HepG2 (cell line): ENCODE data around the gene SPACA4. TPM values are rescaled to one million over a fixed set of nuclear protein-coding genes. Genes with fewer than 3 reads are reported as not detected.

Source experiments
- KDM5A ChIP-seq: fragments of 200-600 bp; sonication (generic); IDR thresholded peaks from 2 replicates; pipeline ENCODE4 v1.7.0; 2018; ENCODE audit warnings: antibody characterized with exemption, mild to moderate bottlenecking, low read length, borderline replicate concordance
- MTA3 ChIP-seq: sonication (generic); formaldehyde crosslinking; IDR thresholded peaks from 2 replicates; pipeline ENCODE4 v1.4.0; 2020; ENCODE audit warnings: missing genetic modification reagents
- RFX5 ChIP-seq: IDR thresholded peaks from 2 replicates; pipeline ENCODE4 v1.6.1; 2011; ENCODE audit warnings: low read depth, low read length, improper control_type of control experiment
- SAP130 ChIP-seq: IDR thresholded peaks from 2 replicates; pipeline ENCODE4 v1.6.1; 2016; ENCODE audit warnings: low read depth
- SP1 ChIP-seq, 2 experiments: fragments of 450-650 bp in 1 of 2; sonication (generic) in 1 of 2; formaldehyde crosslinking in 1 of 2; IDR thresholded peaks; 2 replicates each; pipeline versions ENCODE4 v1.4.0 to v1.6.1; 2016 to 2020; ENCODE audit warnings: missing genetic modification reagents in 1 of 2
- SPEN ChIP-seq: sonication (generic); formaldehyde crosslinking; IDR thresholded peaks from 2 replicates; pipeline ENCODE4 v1.5.1; 2020; ENCODE audit warnings: low read depth, mild to moderate bottlenecking, missing genetic modification reagents
- YY1 ChIP-seq: IDR thresholded peaks from 2 replicates; pipeline ENCODE4 v1.6.1; 2011; ENCODE audit warnings: low read length, low read depth, moderate library complexity, mild to moderate bottlenecking; ENCODE audit not compliant: insufficient read depth, insufficient replicate concordance
- ZFP82 ChIP-seq: sonication (generic); formaldehyde crosslinking; IDR thresholded peaks from 2 replicates; pipeline ENCODE4 v1.5.1; 2020; ENCODE audit warnings: mild to moderate bottlenecking, missing genetic modification reagents, borderline replicate concordance
- ZNF101 ChIP-seq: sonication (generic); formaldehyde crosslinking; IDR thresholded peaks from 2 replicates; pipeline ENCODE4 v1.4.0; 2020; ENCODE audit warnings: mild to moderate bottlenecking, low read depth, missing genetic modification reagents, borderline replicate concordance
- ZNF124 ChIP-seq: sonication (generic); formaldehyde crosslinking; IDR thresholded peaks from 2 replicates; pipeline ENCODE4 v1.4.0; 2020; ENCODE audit warnings: missing genetic modification reagents
- ZNF180 ChIP-seq: sonication (generic); formaldehyde crosslinking; IDR thresholded peaks from 2 replicates; pipeline ENCODE4 v1.4.0; 2020; ENCODE audit warnings: low read depth, missing genetic modification reagents, borderline replicate concordance
- ZNF333 ChIP-seq: sonication (generic); formaldehyde crosslinking; IDR thresholded peaks from 2 replicates; pipeline ENCODE4 v1.4.0; 2020; ENCODE audit warnings: mild to moderate bottlenecking, missing genetic modification reagents, borderline replicate concordance
- ZNF33A ChIP-seq: sonication (generic); formaldehyde crosslinking; IDR thresholded peaks from 2 replicates; pipeline ENCODE4 v1.5.1; 2020; ENCODE audit warnings: missing genetic modification reagents, mild to moderate bottlenecking, moderate library complexity, borderline replicate concordance
- ZNF772 ChIP-seq: sonication (generic); formaldehyde crosslinking; IDR thresholded peaks from 2 replicates; pipeline ENCODE4 v1.5.0; 2020; ENCODE audit warnings: mild to moderate bottlenecking, missing genetic modification reagents
- polyA plus RNA-seq, 8 experiments: library from polyadenylated mRNA; depleted of rRNA in 3 of 8; stranded (reverse) in 7 of 8; unstranded in 1 of 8; fragments of >200 nt; fragmentation: Illumina TruSeq in 4 of 8; extraction: Trizol in 4 of 8; gene quantifications; 2 replicates each; pipeline versions ENCODE4 v1.2.1 to v1.2.3, GENCODE V29; 2011 to 2016; ENCODE audit warnings: low read depth in 4 of 8, missing spikeins in 1 of 8, mixed read lengths in 1 of 8; ENCODE audit not compliant: insufficient read depth in 1 of 8
- total RNA-seq, 5 experiments: library from RNA; depleted of rRNA; stranded (reverse); fragments of >200 nt; fragmentation: Illumina TruSeq; extraction: Trizol; gene quantifications; 2 replicates each; pipeline ENCODE4 v1.2.3, GENCODE V29; 2016; ENCODE audit warnings: low read depth in 1 of 5
- TF ChIP-seq, protein P1 (sequence below): sonication (generic); formaldehyde crosslinking; IDR thresholded peaks from 2 replicates; pipeline ENCODE4 v1.5.0; 2020; ENCODE audit warnings: missing genetic modification reagents
- TF ChIP-seq, protein P2 (sequence below): IDR thresholded peaks from 2 replicates; pipeline ENCODE4 v1.6.1; 2018; ENCODE audit warnings: missing genetic modification reagents, mild to moderate bottlenecking, missing compliant biosample characterization
- TF ChIP-seq, protein P3 (sequence below): sonication (generic); formaldehyde crosslinking; IDR thresholded peaks from 2 replicates; pipeline ENCODE4 v1.4.0; 2020; ENCODE audit warnings: mild to moderate bottlenecking, missing genetic modification reagents, borderline replicate concordance
- TF ChIP-seq, protein P4 (sequence below): sonication (generic); formaldehyde crosslinking; IDR thresholded peaks from 2 replicates; pipeline ENCODE4 v1.4.0; 2020; ENCODE audit warnings: missing genetic modification reagents

SPACA4 gene
- total and polyA plus RNA-seq, 2 of the 13 experiments (the other 11 are each of a cell fraction or from before 2014, with no cell fraction given), result not detected

DNA sequence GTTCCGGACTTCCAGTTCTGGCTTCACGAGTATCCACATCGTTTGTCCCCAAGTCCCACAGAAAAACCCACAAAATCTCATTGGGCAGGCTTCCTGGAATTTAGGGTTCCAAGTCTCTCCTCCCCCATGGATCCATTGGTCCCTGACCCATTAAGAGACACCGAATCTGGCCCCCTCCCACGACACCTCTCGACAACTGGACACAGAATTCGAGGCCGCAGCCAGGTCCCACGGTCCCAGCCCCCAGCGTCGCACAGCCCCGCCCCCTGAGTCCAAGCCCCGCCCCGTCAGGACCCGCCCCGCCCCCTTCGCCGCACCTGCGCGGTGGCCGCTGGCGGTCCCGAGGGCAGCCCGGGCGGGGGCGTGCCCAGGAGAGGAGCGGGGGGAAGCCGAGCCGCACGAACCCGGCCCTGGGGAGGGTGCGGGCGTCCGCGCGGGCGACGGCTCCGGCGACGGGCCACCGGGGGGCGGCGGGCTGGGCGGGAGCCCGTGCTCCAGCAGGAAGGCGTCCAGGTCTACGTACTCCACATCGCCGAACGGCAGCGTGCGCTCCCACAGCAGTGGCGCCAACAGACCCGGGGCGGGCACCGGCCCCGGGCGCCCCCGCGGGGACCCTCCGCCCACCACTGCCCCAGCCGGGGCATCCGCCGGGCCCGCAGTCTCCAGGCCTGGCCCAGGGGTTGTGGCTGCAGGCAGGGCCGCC lies 28.9 kb downstream of the SPACA4 start (continued):
- TF ChIP-seq ZNF33A (CRISPR knock-in tag), result no peak
- TF ChIP-seq ZNF180 (CRISPR knock-in tag), result no peak
- TF ChIP-seq YY1, result peak; percentile 24
- no peak for TF ChIP-seq RFX5
- TF ChIP-seq SAP130 (CRISPR knock-in tag), result peak; percentile 53
- 0 out of 2 replicates have a peak, but pooled peaks have one; percentile 14 for TF ChIP-seq ZNF333
- no peak for TF ChIP-seq KDM5A
- TF ChIP-seq MTA3, result no peak
- no peak for TF ChIP-seq ZNF772 (CRISPR knock-in tag)
- no peak for TF ChIP-seq ZNF101 (CRISPR knock-in tag)
- no peak for TF ChIP-seq ZFP82 (CRISPR knock-in tag)
- TF ChIP-seq, protein P1, sequence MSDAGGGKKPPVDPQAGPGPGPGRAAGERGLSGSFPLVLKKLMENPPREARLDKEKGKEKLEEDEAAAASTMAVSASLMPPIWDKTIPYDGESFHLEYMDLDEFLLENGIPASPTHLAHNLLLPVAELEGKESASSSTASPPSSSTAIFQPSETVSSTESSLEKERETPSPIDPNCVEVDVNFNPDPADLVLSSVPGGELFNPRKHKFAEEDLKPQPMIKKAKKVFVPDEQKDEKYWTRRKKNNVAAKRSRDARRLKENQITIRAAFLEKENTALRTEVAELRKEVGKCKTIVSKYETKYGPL (CRISPR knock-in tag), result no peak
- TF ChIP-seq SPEN (CRISPR knock-in tag), result 0 out of 2 replicates have a peak, but pooled peaks have one; percentile 46
- no peak for TF ChIP-seq ZNF124
- no peak for TF ChIP-seq SP1 (IDR thresholded peaks at IDR 0.05)
- peak; percentile 59; the same call in 1 of the 2 replicates for TF ChIP-seq SP1 (CRISPR knock-in tag; IDR thresholded peaks at IDR 0.05)
- TF ChIP-seq, protein P2, sequence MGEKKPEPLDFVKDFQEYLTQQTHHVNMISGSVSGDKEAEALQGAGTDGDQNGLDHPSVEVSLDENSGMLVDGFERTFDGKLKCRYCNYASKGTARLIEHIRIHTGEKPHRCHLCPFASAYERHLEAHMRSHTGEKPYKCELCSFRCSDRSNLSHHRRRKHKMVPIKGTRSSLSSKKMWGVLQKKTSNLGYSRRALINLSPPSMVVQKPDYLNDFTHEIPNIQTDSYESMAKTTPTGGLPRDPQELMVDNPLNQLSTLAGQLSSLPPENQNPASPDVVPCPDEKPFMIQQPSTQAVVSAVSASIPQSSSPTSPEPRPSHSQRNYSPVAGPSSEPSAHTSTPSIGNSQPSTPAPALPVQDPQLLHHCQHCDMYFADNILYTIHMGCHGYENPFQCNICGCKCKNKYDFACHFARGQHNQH, result no peak
- TF ChIP-seq, protein P3, sequence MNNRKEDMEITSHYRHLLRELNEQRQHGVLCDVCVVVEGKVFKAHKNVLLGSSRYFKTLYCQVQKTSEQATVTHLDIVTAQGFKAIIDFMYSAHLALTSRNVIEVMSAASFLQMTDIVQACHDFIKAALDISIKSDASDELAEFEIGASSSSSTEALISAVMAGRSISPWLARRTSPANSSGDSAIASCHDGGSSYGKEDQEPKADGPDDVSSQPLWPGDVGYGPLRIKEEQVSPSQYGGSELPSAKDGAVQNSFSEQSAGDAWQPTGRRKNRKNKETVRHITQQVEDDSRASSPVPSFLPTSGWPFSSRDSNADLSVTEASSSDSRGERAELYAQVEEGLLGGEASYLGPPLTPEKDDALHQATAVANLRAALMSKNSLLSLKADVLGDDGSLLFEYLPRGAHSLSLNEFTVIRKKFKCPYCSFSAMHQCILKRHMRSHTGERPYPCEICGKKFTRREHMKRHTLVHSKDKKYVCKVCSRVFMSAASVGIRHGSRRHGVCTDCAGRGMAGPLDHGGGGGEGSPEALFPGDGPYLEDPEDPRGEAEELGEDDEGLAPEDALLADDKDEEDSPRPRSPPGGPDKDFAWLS, result no peak
- TF ChIP-seq, protein P4, sequence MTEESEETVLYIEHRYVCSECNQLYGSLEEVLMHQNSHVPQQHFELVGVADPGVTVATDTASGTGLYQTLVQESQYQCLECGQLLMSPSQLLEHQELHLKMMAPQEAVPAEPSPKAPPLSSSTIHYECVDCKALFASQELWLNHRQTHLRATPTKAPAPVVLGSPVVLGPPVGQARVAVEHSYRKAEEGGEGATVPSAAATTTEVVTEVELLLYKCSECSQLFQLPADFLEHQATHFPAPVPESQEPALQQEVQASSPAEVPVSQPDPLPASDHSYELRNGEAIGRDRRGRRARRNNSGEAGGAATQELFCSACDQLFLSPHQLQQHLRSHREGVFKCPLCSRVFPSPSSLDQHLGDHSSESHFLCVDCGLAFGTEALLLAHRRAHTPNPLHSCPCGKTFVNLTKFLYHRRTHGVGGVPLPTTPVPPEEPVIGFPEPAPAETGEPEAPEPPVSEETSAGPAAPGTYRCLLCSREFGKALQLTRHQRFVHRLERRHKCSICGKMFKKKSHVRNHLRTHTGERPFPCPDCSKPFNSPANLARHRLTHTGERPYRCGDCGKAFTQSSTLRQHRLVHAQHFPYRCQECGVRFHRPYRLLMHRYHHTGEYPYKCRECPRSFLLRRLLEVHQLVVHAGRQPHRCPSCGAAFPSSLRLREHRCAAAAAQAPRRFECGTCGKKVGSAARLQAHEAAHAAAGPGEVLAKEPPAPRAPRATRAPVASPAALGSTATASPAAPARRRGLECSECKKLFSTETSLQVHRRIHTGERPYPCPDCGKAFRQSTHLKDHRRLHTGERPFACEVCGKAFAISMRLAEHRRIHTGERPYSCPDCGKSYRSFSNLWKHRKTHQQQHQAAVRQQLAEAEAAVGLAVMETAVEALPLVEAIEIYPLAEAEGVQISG (CRISPR knock-in tag), result peak; percentile 25; the same call in 1 of the 2 replicates
